ENCODE data around the gene ALOX5AP. TPM values are rescaled to one million over a fixed set of nuclear protein-coding genes. Genes with fewer than 3 reads are reported as not detected.
"Not testable (repeated sequence)": the region's sequence is repeated elsewhere in the genome, so short reads cannot be mapped to it uniquely, and the experiment has no call there.

ALOX5AP gene
- total and polyA plus RNA-seq, 10 of the 15 experiments (the other 5 are each of a cell fraction or from before 2014, with no cell fraction given), result 45.9 to 426 (median 109) TPM

DNA sequence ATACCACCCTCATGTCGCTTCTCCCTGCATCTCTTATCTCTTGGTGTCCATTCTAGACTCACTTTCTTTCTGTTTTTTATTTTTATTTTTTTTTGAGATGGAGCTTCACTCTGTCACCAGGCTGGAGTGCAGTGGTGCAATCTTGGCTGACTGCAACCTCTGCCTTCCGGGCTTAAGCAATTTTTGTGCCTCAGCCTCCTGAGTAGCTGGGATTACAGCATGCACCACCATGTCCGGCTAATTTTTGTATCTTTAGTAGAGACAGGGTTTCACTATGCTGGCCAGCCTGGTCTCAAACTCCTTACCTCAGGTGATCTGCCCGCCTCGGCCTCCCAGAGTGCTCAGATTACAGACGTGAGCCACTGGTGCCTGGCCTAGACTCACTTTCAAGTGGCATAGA is 12.5 kb downstream of the ALOX5AP start:
- H3K4me2 ChIP-seq (ENCODE audit: control insufficient read depth, insufficient read depth); FAIRE-seq; H2AFZ ChIP-seq (ENCODE audit: control insufficient read depth, low read depth, low read length); H3K9me3 ChIP-seq (replicated peaks; ENCODE audit: control insufficient read depth, insufficient read depth, low read length); in situ Hi-C loops (cut with MboI); H3K27me3 ChIP-seq (replicated peaks in 1 of 2; ENCODE audit: control insufficient read depth in 2 of 2, insufficient read depth in 2 of 2, low read length in 1 of 2); H3K79me2 ChIP-seq (ENCODE audit: control insufficient read depth, insufficient read depth, low read length); H4K20me1 ChIP-seq (ENCODE audit: control insufficient read depth, insufficient read depth); intact Hi-C loops (cut with micrococcal nuclease; ENCODE audit: unreplicated experiment); ATAC-seq; RAD21 ChIA-PET (ENCODE audit: unreplicated experiment); BruUV-seq (replicated peaks); H3K9ac ChIP-seq (ENCODE audit: control insufficient read depth, insufficient read depth, low read length); H3K36me3 ChIP-seq (ENCODE audit: control insufficient read depth in 2 of 2, insufficient read depth in 2 of 2, low read length in 1 of 2); H3K27ac ChIP-seq (ENCODE audit: control insufficient read depth, insufficient read depth); H3K4me3 ChIP-seq; DNase-seq (ENCODE audit: low read depth, low spot score): not testable (repeated sequence)
- peaks cover 18% of the 10 kb centered on the region for H3K4me1 ChIP-seq (ENCODE audit: control insufficient read depth, insufficient read depth, low read length)
- ChIA-PET SMC1A (ENCODE audit: uncharacterized antibody, unreplicated experiment) (interaction anchor here (3.3 kb wide), 1 partner anchor 49 kb away, joined by 19 read pairs; no protein-coding TSS in a partner anchor), POLR2A (interaction anchor here (0.9 kb wide), 1 partner anchor 15 kb away, joined by 3 read pairs; no protein-coding TSS in a partner anchor), CTCF (interaction anchor here (0.9 kb wide), 1 partner anchor 55 kb away, joined by 6 read pairs; no protein-coding TSS in a partner anchor)
- 93% methylated on average over 6 of the region's 6 CpGs for WGBS (ENCODE audit: insufficient coverage, insufficient replicate concordance, low lambda C conversion rate, missing lambda C conversion rate)

DNA sequence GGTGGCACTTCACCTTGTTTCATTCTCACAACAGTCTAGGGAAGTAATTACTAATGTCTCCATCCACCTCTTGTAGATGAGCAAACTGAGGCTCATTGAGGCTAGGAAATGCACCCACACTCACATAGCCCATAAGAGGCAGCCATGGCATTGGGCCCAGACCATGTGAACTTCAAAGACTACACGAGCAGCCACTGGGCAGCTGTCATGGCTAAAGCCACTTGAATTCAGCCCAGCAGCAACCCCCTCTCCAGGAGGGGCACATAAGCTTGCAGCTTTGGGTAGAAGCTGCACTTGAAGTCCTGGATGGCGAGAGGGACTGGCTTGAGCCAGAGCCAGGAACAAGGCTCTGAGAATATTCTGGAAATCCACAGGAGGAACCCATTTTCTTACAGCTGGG is 13.4 kb downstream of the ALOX5AP start:
- H4K20me1 ChIP-seq (ENCODE audit: control insufficient read depth, insufficient read depth), result no peaks in the 10 kb centered on the region; the same call in 1 of the 2 replicates
- ATAC-seq, result no peak
- no peak for DNase-seq (ENCODE audit: low read depth, low spot score)
- H3K4me1 ChIP-seq (ENCODE audit: control insufficient read depth, insufficient read depth, low read length), result peaks cover 13% of the 10 kb centered on the region
- no peaks in the 10 kb centered on the region for H3K79me2 ChIP-seq (ENCODE audit: control insufficient read depth, insufficient read depth, low read length)
- H2AFZ ChIP-seq (ENCODE audit: control insufficient read depth, low read depth, low read length), result no peak overlapping the region
- WGBS (ENCODE audit: insufficient coverage, insufficient replicate concordance, low lambda C conversion rate, missing lambda C conversion rate), result 62% methylated on average over 2 of the region's 2 CpGs
- FAIRE-seq, result no peak
- ChIA-PET POLR2A (no interaction called here), RAD21 (ENCODE audit: unreplicated experiment) (no interaction called here), SMC1A (ENCODE audit: uncharacterized antibody, unreplicated experiment) (interaction anchor here (0.9 kb wide), 1 partner anchor 33 kb away, joined by 3 read pairs; no protein-coding TSS in a partner anchor), CTCF (no interaction called here)
- peaks cover 0 to 2% of the 10 kb centered on the region in 2 experiments; a peak in 2 of 4 replicates for H3K36me3 ChIP-seq (ENCODE audit: control insufficient read depth in 2 of 2, insufficient read depth in 2 of 2, low read length in 1 of 2)
- H3K27me3 ChIP-seq (replicated peaks in 1 of 2; ENCODE audit: control insufficient read depth in 2 of 2, insufficient read depth in 2 of 2, low read length in 1 of 2), result no peaks in the 10 kb centered on the region
- intact Hi-C loops (cut with micrococcal nuclease; ENCODE audit: unreplicated experiment), result no loop called here
- TF ChIP-seq ZNF384 (IDR thresholded peaks at IDR 0.05; ENCODE audit: borderline replicate concordance, low read depth, low read length) (no peak), SPI1 (IDR thresholded peaks at IDR 0.05; ENCODE audit: borderline replicate concordance, insufficient read depth, low read depth, low read length) (no peak), SMAD1 (IDR thresholded peaks at IDR 0.05; ENCODE audit: low read depth, partially characterized antibody) (no peak), BCL11A (IDR thresholded peaks at IDR 0.05; ENCODE audit: low read depth, low read length) (no peak), PAX5 (IDR thresholded peaks at IDR 0.05; ENCODE audit: borderline replicate concordance, low read depth, low read length) (no peak), ZSCAN29 (IDR thresholded peaks at IDR 0.05) (no peak), NR2C1 (IDR thresholded peaks at IDR 0.05) (no peak), IKZF1 (conservative IDR thresholded peaks at IDR 0.05) (no peak), JUNB (IDR thresholded peaks at IDR 0.05) (no peak), ZNF622 (IDR thresholded peaks at IDR 0.05) (no peak)
- TF ChIP-seq, protein P1, sequence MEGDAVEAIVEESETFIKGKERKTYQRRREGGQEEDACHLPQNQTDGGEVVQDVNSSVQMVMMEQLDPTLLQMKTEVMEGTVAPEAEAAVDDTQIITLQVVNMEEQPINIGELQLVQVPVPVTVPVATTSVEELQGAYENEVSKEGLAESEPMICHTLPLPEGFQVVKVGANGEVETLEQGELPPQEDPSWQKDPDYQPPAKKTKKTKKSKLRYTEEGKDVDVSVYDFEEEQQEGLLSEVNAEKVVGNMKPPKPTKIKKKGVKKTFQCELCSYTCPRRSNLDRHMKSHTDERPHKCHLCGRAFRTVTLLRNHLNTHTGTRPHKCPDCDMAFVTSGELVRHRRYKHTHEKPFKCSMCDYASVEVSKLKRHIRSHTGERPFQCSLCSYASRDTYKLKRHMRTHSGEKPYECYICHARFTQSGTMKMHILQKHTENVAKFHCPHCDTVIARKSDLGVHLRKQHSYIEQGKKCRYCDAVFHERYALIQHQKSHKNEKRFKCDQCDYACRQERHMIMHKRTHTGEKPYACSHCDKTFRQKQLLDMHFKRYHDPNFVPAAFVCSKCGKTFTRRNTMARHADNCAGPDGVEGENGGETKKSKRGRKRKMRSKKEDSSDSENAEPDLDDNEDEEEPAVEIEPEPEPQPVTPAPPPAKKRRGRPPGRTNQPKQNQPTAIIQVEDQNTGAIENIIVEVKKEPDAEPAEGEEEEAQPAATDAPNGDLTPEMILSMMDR (IDR thresholded peaks at IDR 0.05 in 2 of 3, conservative IDR thresholded peaks at IDR 0.05 in 1 of 3; ENCODE audit: control insufficient read depth in 2 of 3, extremely low read depth in 1 of 3, insufficient read depth in 1 of 3, low read depth in 3 of 3, low read length in 3 of 3), result no peak
- TF ChIP-seq, protein P2, sequence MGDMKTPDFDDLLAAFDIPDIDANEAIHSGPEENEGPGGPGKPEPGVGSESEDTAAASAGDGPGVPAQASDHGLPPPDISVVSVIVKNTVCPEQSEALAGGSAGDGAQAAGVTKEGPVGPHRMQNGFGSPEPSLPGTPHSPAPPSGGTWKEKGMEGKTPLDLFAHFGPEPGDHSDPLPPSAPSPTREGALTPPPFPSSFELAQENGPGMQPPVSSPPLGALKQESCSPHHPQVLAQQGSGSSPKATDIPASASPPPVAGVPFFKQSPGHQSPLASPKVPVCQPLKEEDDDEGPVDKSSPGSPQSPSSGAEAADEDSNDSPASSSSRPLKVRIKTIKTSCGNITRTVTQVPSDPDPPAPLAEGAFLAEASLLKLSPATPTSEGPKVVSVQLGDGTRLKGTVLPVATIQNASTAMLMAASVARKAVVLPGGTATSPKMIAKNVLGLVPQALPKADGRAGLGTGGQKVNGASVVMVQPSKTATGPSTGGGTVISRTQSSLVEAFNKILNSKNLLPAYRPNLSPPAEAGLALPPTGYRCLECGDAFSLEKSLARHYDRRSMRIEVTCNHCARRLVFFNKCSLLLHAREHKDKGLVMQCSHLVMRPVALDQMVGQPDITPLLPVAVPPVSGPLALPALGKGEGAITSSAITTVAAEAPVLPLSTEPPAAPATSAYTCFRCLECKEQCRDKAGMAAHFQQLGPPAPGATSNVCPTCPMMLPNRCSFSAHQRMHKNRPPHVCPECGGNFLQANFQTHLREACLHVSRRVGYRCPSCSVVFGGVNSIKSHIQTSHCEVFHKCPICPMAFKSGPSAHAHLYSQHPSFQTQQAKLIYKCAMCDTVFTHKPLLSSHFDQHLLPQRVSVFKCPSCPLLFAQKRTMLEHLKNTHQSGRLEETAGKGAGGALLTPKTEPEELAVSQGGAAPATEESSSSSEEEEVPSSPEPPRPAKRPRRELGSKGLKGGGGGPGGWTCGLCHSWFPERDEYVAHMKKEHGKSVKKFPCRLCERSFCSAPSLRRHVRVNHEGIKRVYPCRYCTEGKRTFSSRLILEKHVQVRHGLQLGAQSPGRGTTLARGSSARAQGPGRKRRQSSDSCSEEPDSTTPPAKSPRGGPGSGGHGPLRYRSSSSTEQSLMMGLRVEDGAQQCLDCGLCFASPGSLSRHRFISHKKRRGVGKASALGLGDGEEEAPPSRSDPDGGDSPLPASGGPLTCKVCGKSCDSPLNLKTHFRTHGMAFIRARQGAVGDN (IDR thresholded peaks at IDR 0.05), result no peak
- BruUV-seq (replicated peaks), result no TSS peak
- H3K4me2 ChIP-seq (ENCODE audit: control insufficient read depth, insufficient read depth), result no peak overlapping the region
- no peak overlapping the region for H3K9ac ChIP-seq (ENCODE audit: control insufficient read depth, insufficient read depth, low read length)
- H3K9me3 ChIP-seq (replicated peaks; ENCODE audit: control insufficient read depth, insufficient read depth, low read length), result no peaks in the 10 kb centered on the region; the same call in 2 of the 3 replicates
- H3K4me3 ChIP-seq, result no peak overlapping the region
- H3K27ac ChIP-seq (ENCODE audit: control insufficient read depth, insufficient read depth), result no peak overlapping the region
- in situ Hi-C loops (cut with MboI), result no loop called here

Measured in GM12878 (cell line).